GM12872 (cell line): ENCODE results near the gene TOGARAM1.

ENCODE experiments used
- CTCF ChIP-seq: IDR thresholded peaks from 3 replicates; pipeline ENCODE4 v1.5.1; 2011; ENCODE audit warnings: low read depth, mild to moderate bottlenecking, low read length, moderate library complexity; ENCODE audit not compliant: insufficient read depth

Gene TOGARAM1

DNA sequence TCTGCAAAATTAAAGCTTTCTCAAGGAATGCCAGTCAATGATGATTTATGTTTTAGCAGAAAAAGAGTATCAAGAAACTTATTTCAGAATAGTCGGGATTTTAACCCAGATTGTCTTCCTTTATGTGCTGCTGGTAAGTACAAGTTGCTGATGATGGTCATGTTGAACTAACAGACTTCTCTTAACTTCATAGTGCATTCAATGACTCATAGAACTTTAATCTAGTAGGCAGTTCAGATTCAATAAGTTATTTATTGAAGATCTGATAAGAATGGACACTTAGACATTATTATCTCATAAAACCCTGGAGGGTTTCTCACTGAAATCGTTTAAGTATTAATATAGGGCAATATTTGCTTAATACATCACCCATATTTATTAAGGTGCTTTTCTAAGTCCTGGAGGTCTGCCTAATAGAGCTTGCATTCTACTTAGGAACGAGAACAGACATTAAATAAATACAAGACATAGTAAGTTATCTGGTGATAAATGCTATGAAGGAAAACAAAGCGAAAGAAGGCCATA lies 33.8 kb downstream of the TOGARAM1 start:
- TF ChIP-seq CTCF, result no peak

DNA sequence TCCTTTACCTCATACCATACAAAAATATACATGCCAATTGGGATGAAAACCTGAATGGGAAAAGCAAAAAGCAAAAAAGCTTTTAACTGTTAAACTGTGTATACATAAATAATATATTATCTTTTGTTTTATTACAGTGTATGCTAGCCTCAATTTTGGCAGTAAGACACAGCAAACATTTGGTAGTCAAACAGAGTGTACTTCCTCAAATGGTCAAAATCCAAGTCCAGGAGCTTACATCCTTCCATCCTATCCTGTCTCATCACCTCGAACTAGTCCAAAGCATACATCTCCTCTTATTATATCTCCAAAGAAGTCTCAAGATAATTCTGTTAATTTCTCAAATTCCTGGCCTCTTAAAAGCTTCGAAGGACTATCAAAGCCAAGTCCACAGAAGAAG lies 41.9 kb downstream of the TOGARAM1 start:
- TF ChIP-seq CTCF, result no peak

- no peak for TF ChIP-seq CTCF
Measured at GRCh38 chr14:45015133-45015532, 53.1 kb downstream of the TOGARAM1 start.

DNA sequence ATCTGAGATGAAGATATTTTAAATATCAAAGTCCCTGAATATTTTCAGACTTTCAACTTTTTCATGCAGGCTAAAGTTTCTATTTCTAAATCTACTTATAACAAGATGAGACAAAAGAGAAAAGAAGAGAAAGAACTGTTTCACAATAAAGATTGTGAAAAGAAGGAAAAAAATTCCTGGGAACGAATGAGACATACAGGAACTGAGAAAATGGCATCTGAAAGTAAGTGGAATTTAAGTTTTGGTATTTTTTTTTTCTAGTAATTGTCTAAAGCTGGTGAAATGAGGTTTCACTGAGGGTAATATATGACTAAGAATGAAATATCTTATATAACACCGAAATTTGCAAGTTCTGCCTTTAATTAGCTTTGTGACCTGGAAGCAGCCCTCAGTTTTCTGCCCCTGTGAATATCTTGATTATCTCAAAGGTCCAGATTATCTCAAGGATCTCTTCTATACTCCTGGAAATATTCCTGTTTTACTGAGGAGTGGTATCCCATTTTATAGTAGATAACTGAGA lies 66.2 kb downstream of the TOGARAM1 start:
- TF ChIP-seq CTCF, result no peak

DNA sequence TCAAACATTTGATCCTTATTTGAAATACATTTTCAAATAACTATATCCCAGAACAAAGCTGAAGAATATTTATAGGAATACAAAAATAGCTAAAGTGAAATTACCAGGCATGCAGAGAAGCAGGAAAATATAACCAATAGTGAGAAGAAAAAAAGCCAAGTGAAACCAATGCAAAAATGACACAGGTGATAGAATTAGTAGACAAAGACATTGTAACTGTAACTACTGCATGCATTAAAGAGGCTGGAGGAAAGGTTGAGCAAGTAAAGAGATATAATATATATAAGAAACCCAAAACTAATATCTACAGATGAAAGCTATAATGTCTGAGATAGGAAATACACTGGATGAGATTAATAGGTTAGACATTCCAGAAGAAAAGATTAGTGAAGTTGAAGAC lies 72.7 kb downstream of the TOGARAM1 start:
- no peak for TF ChIP-seq CTCF

- TF ChIP-seq CTCF, result no peak
Measured at GRCh38 chr14:45038256-45038655, 76.3 kb downstream of the TOGARAM1 start.

DNA sequence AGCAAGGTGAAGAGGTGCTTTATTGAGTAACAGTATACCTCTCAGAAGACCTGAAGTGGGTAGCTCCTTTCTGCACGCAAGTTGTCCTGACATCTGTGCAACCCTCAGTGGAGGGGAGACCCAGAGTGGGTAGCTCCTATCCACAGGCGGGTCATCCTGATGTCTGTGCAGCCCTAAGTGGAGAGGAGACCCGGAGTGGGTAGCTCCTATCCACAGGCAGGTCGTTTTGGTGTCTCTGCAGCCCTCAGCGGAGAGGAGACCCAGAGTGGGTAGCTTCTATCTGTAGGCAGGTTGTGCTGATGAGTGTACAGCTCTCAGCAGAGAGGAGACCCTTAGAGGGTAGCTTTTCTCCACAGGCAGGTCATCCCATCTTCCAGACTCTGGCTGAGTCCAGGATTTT lies 76.9 kb downstream of the TOGARAM1 start:
- TF ChIP-seq CTCF, result no peak
